ENCODE results near the gene DTWD1.

DNA sequence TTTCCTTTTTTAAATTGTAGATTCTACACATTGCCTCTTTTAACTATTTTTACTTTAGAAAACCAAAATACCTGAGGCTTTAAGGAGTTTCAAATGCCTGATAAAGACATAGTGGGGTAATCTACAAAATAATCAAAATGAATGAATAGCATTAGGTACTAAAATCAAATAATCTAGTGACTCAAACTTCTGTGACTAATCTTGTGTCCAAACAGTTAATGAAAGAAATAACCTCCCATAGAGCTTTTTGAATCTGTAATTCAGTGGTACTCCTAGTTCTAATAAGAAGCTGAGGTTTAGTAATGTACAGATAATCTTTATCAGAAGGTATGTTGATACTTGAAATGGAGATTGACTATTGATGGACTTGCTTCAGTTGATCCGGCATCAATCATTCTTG, 53.0 kb downstream of the DTWD1 start:
- TF ChIP-seq, protein P1, sequence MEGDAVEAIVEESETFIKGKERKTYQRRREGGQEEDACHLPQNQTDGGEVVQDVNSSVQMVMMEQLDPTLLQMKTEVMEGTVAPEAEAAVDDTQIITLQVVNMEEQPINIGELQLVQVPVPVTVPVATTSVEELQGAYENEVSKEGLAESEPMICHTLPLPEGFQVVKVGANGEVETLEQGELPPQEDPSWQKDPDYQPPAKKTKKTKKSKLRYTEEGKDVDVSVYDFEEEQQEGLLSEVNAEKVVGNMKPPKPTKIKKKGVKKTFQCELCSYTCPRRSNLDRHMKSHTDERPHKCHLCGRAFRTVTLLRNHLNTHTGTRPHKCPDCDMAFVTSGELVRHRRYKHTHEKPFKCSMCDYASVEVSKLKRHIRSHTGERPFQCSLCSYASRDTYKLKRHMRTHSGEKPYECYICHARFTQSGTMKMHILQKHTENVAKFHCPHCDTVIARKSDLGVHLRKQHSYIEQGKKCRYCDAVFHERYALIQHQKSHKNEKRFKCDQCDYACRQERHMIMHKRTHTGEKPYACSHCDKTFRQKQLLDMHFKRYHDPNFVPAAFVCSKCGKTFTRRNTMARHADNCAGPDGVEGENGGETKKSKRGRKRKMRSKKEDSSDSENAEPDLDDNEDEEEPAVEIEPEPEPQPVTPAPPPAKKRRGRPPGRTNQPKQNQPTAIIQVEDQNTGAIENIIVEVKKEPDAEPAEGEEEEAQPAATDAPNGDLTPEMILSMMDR (IDR thresholded peaks at IDR 0.05) = no peak
- TF ChIP-seq, protein P2, sequence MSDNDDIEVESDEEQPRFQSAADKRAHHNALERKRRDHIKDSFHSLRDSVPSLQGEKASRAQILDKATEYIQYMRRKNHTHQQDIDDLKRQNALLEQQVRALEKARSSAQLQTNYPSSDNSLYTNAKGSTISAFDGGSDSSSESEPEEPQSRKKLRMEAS (CRISPR knock-in tag; IDR thresholded peaks at IDR 0.05) = no peak
- TF ChIP-seq CREM (CRISPR knock-in tag; IDR thresholded peaks at IDR 0.05) (no peak), ELF4 (CRISPR knock-in tag; IDR thresholded peaks at IDR 0.05; ENCODE audit: low read depth) (no peak), TEAD4 (CRISPR knock-in tag; IDR thresholded peaks at IDR 0.05) (no peak), SP1 (CRISPR knock-in tag; conservative IDR thresholded peaks at IDR 0.05) (no peak), SMAD3 (CRISPR knock-in tag; IDR thresholded peaks at IDR 0.05; ENCODE audit: borderline replicate concordance) (no peak), TEAD1 (CRISPR knock-in tag; IDR thresholded peaks at IDR 0.05) (no peak), ZBTB21 (CRISPR knock-in tag; IDR thresholded peaks at IDR 0.05; ENCODE audit: borderline replicate concordance) (no peak), ZNF121 (CRISPR knock-in tag; IDR thresholded peaks at IDR 0.05) (no peak)
- TF ChIP-seq, protein P3, sequence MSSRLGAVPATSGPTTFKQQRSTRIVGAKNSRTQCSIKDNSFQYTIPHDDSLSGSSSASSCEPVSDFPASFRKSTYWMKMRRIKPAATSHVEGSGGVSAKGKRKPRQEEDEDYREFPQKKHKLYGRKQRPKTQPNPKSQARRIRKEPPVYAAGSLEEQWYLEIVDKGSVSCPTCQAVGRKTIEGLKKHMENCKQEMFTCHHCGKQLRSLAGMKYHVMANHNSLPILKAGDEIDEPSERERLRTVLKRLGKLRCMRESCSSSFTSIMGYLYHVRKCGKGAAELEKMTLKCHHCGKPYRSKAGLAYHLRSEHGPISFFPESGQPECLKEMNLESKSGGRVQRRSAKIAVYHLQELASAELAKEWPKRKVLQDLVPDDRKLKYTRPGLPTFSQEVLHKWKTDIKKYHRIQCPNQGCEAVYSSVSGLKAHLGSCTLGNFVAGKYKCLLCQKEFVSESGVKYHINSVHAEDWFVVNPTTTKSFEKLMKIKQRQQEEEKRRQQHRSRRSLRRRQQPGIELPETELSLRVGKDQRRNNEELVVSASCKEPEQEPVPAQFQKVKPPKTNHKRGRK (CRISPR knock-in tag; IDR thresholded peaks at IDR 0.05; ENCODE audit: borderline replicate concordance) = no peak
- TF ChIP-seq, protein P4, sequence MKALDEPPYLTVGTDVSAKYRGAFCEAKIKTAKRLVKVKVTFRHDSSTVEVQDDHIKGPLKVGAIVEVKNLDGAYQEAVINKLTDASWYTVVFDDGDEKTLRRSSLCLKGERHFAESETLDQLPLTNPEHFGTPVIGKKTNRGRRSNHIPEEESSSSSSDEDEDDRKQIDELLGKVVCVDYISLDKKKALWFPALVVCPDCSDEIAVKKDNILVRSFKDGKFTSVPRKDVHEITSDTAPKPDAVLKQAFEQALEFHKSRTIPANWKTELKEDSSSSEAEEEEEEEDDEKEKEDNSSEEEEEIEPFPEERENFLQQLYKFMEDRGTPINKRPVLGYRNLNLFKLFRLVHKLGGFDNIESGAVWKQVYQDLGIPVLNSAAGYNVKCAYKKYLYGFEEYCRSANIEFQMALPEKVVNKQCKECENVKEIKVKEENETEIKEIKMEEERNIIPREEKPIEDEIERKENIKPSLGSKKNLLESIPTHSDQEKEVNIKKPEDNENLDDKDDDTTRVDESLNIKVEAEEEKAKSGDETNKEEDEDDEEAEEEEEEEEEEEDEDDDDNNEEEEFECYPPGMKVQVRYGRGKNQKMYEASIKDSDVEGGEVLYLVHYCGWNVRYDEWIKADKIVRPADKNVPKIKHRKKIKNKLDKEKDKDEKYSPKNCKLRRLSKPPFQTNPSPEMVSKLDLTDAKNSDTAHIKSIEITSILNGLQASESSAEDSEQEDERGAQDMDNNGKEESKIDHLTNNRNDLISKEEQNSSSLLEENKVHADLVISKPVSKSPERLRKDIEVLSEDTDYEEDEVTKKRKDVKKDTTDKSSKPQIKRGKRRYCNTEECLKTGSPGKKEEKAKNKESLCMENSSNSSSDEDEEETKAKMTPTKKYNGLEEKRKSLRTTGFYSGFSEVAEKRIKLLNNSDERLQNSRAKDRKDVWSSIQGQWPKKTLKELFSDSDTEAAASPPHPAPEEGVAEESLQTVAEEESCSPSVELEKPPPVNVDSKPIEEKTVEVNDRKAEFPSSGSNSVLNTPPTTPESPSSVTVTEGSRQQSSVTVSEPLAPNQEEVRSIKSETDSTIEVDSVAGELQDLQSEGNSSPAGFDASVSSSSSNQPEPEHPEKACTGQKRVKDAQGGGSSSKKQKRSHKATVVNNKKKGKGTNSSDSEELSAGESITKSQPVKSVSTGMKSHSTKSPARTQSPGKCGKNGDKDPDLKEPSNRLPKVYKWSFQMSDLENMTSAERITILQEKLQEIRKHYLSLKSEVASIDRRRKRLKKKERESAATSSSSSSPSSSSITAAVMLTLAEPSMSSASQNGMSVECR (CRISPR knock-in tag; IDR thresholded peaks at IDR 0.05; ENCODE audit: borderline replicate concordance) = no peak
- TF ChIP-seq, protein P5, sequence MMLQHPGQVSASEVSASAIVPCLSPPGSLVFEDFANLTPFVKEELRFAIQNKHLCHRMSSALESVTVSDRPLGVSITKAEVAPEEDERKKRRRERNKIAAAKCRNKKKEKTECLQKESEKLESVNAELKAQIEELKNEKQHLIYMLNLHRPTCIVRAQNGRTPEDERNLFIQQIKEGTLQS (CRISPR knock-in tag; conservative IDR thresholded peaks at IDR 0.05) = no peak
- TF ChIP-seq, protein P6, sequence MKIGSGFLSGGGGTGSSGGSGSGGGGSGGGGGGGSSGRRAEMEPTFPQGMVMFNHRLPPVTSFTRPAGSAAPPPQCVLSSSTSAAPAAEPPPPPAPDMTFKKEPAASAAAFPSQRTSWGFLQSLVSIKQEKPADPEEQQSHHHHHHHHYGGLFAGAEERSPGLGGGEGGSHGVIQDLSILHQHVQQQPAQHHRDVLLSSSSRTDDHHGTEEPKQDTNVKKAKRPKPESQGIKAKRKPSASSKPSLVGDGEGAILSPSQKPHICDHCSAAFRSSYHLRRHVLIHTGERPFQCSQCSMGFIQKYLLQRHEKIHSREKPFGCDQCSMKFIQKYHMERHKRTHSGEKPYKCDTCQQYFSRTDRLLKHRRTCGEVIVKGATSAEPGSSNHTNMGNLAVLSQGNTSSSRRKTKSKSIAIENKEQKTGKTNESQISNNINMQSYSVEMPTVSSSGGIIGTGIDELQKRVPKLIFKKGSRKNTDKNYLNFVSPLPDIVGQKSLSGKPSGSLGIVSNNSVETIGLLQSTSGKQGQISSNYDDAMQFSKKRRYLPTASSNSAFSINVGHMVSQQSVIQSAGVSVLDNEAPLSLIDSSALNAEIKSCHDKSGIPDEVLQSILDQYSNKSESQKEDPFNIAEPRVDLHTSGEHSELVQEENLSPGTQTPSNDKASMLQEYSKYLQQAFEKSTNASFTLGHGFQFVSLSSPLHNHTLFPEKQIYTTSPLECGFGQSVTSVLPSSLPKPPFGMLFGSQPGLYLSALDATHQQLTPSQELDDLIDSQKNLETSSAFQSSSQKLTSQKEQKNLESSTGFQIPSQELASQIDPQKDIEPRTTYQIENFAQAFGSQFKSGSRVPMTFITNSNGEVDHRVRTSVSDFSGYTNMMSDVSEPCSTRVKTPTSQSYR (CRISPR knock-in tag; IDR thresholded peaks at IDR 0.05) = no peak

Data from WTC11 (cell line).